Retina (tissue), 1 donor: Measurements from ENCODE around the gene TNS1.

Experiments
- DNase-seq: peaks from one replicate; pipeline ENCODE4 v3.0.0-alpha.2; 2016

The TNS1 gene

GRCh38 chr2:217753460-217754200 is 249.2 kb downstream of the TNS1 start:
- DNase-seq, result no peak

GRCh38 chr2:217752714-217753459 is 249.9 kb downstream of the TNS1 start:
- no peak for DNase-seq

- no peak for DNase-seq
Measured at GRCh38 chr2:217751952-217752351, 250.8 kb downstream of the TNS1 start.

- no peak for DNase-seq
Measured at GRCh38 chr2:217751192-217751591, 251.6 kb downstream of the TNS1 start.
